ENCODE data around the gene ZNF638. TPM values are rescaled to one million over a fixed set of nuclear protein-coding genes. Genes with fewer than 3 reads are reported as not detected.

Gene ZNF638
- total RNA-seq, 2 donors from 2014 or later, result 93.7 to 104 TPM

GRCh38 chr2:71457123-71457915 is 125.7 kb downstream of the ZNF638 start:
- H3K9me3 ChIP-seq (ENCODE audit: control insufficient read depth, low read length, poor library complexity, severe bottlenecking), result no peaks in the 10 kb centered on the region
- Mint-ChIP-seq H3K4me1 (peaks cover 9% of the 10 kb centered on the region), H3K27me3 (peaks cover 55% of the 10 kb centered on the region), H3K36me3 (ENCODE audit: low read depth) (peaks cover 12% of the 10 kb centered on the region), H3K27ac (no peak overlapping the region), H3K4me3 (no peak overlapping the region)
- ATAC-seq (no peak), DNase-seq (no peak)

- H3K27ac Mint-ChIP-seq, result no peak overlapping the region
- DNase-seq (no peak), ATAC-seq (no peak)
- H3K9me3 ChIP-seq (ENCODE audit: control insufficient read depth, low read length, poor library complexity, severe bottlenecking), result no peaks in the 10 kb centered on the region
- H3K4me1 Mint-ChIP-seq, result peaks cover 5% of the 10 kb centered on the region
- H3K4me3 Mint-ChIP-seq, result no peak overlapping the region
- H3K36me3 Mint-ChIP-seq (ENCODE audit: low read depth), result peaks cover 12% of the 10 kb centered on the region
- H3K27me3 Mint-ChIP-seq, result peaks cover 50% of the 10 kb centered on the region
Observed at GRCh38 chr2:71457923-71458322, 126.3 kb downstream of the ZNF638 start.

- H3K4me3 Mint-ChIP-seq, result no peak overlapping the region
Observed at GRCh38 chr2:71458413-71459083, 127.0 kb downstream of the ZNF638 start.

GRCh38 chr2:71459084-71459431 is 127.5 kb downstream of the ZNF638 start:
- no peak overlapping the region for H3K27ac Mint-ChIP-seq
- no peaks in the 10 kb centered on the region for H3K9me3 ChIP-seq (ENCODE audit: control insufficient read depth, low read length, poor library complexity, severe bottlenecking)
- DNase-seq, result no peak
- peaks cover 12% of the 10 kb centered on the region for H3K36me3 Mint-ChIP-seq (ENCODE audit: low read depth)
- peaks cover 50% of the 10 kb centered on the region for H3K27me3 Mint-ChIP-seq
- H3K4me3 Mint-ChIP-seq, result no peak overlapping the region
- H3K4me1 Mint-ChIP-seq, result peaks cover 5% of the 10 kb centered on the region
- no peak for ATAC-seq

More at GRCh38 chr2:71458413-71459083, 127.0 kb downstream of the ZNF638 start:
- H3K27me3 Mint-ChIP-seq, result peaks cover 50% of the 10 kb centered on the region
- H3K36me3 Mint-ChIP-seq (ENCODE audit: low read depth), result peaks cover 12% of the 10 kb centered on the region
- H3K9me3 ChIP-seq (ENCODE audit: control insufficient read depth, low read length, poor library complexity, severe bottlenecking), result no peaks in the 10 kb centered on the region
- no peak for DNase-seq
- peaks cover 5% of the 10 kb centered on the region for H3K4me1 Mint-ChIP-seq
- H3K27ac Mint-ChIP-seq, result no peak overlapping the region
- no peak for ATAC-seq

GRCh38 chr2:71460056-71460455 is 128.5 kb downstream of the ZNF638 start:
- no peaks in the 10 kb centered on the region for H3K9me3 ChIP-seq (ENCODE audit: control insufficient read depth, low read length, poor library complexity, severe bottlenecking)
- no peak for ATAC-seq
- Mint-ChIP-seq H3K36me3 (ENCODE audit: low read depth) (peaks cover 9% of the 10 kb centered on the region), H3K4me1 (peaks cover 2% of the 10 kb centered on the region), H3K4me3 (no peak overlapping the region), H3K27me3 (peaks cover 40% of the 10 kb centered on the region), H3K27ac (no peak overlapping the region)
- no peak for DNase-seq

- H3K27me3 Mint-ChIP-seq, result peaks cover 33% of the 10 kb centered on the region
- no peak for DNase-seq
- H3K27ac Mint-ChIP-seq, result no peak overlapping the region
- H3K4me3 Mint-ChIP-seq, result no peak overlapping the region
- peaks cover 8% of the 10 kb centered on the region for H3K36me3 Mint-ChIP-seq (ENCODE audit: low read depth)
- ATAC-seq, result no peak
- no peaks in the 10 kb centered on the region for H3K9me3 ChIP-seq (ENCODE audit: control insufficient read depth, low read length, poor library complexity, severe bottlenecking)
- H3K4me1 Mint-ChIP-seq, result no peaks in the 10 kb centered on the region
Observed at GRCh38 chr2:71460595-71461303, 129.2 kb downstream of the ZNF638 start.

GRCh38 chr2:71461304-71461671 is 129.7 kb downstream of the ZNF638 start:
- peaks cover 28% of the 10 kb centered on the region for H3K27me3 Mint-ChIP-seq
- H3K27ac Mint-ChIP-seq, result no peak overlapping the region
- H3K4me1 Mint-ChIP-seq, result no peaks in the 10 kb centered on the region
- ATAC-seq (no peak), DNase-seq (no peak)
- no peaks in the 10 kb centered on the region for H3K9me3 ChIP-seq (ENCODE audit: control insufficient read depth, low read length, poor library complexity, severe bottlenecking)
- no peak overlapping the region for H3K4me3 Mint-ChIP-seq
- H3K36me3 Mint-ChIP-seq (ENCODE audit: low read depth), result peaks cover 4% of the 10 kb centered on the region

- H3K36me3 Mint-ChIP-seq (ENCODE audit: low read depth), result peaks cover 3% of the 10 kb centered on the region
- ATAC-seq, result no peak
- peaks cover 3% of the 10 kb centered on the region for H3K4me1 Mint-ChIP-seq
- DNase-seq, result no peak
- H3K9me3 ChIP-seq (ENCODE audit: control insufficient read depth, low read length, poor library complexity, severe bottlenecking), result no peaks in the 10 kb centered on the region
- peaks cover 27% of the 10 kb centered on the region for H3K27me3 Mint-ChIP-seq
- no peak overlapping the region for H3K27ac Mint-ChIP-seq
- H3K4me3 Mint-ChIP-seq, result no peak overlapping the region
Observed at GRCh38 chr2:71462056-71462605, 130.5 kb downstream of the ZNF638 start.

DNA sequence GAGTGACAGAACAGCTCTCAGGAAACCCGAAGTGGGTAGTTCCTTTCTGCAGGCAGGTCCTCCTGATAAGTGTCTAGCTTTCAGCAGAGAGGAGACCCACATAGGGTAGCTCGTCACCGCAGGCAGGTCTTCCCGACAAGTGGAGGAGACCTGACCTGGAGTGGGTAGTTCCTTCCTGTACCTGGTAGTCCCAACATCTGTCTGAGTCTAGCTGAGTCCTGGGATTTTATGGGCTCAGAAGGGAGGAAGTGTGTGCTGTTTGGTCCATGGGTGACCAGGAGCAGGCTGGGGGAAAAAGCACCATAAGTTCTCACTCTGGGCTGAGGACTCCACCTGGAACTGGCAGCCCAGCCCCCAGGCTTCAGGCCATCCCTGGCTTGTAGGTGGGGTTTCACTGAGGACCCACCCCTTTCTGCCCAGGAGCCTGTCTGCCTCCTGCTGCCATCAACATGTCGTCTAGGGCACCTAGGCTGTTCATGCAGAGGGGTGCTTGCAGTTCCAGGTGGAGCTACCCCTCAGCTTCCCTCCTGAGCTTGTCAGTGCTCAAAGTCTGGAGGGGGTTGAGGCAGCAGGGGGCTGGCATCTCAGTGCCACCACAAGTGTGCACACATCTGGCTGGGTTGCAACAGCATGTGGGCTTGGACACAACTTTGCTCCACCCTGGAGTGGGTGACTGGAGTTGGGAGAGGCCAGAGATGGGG is 131.2 kb downstream of the ZNF638 start:
- H3K27me3 Mint-ChIP-seq, result peaks cover 28% of the 10 kb centered on the region
- peaks cover 3% of the 10 kb centered on the region for H3K36me3 Mint-ChIP-seq (ENCODE audit: low read depth)
- H3K4me1 Mint-ChIP-seq, result peaks cover 7% of the 10 kb centered on the region
- no peak for ATAC-seq
- H3K9me3 ChIP-seq (ENCODE audit: control insufficient read depth, low read length, poor library complexity, severe bottlenecking), result no peaks in the 10 kb centered on the region
- H3K4me3 Mint-ChIP-seq, result no peak overlapping the region
- no peak for DNase-seq
- no peak overlapping the region for H3K27ac Mint-ChIP-seq

GRCh38 chr2:71463342-71463654 is 131.7 kb downstream of the ZNF638 start:
- H3K36me3 Mint-ChIP-seq (ENCODE audit: low read depth), result peaks cover 3% of the 10 kb centered on the region
- H3K4me3 Mint-ChIP-seq, result no peak overlapping the region
- peaks cover 32% of the 10 kb centered on the region for H3K27me3 Mint-ChIP-seq
- DNase-seq, result no peak
- no peaks in the 10 kb centered on the region for H3K9me3 ChIP-seq (ENCODE audit: control insufficient read depth, low read length, poor library complexity, severe bottlenecking)
- ATAC-seq, result no peak
- peaks cover 7% of the 10 kb centered on the region for H3K4me1 Mint-ChIP-seq
- no peak overlapping the region for H3K27ac Mint-ChIP-seq

DNA sequence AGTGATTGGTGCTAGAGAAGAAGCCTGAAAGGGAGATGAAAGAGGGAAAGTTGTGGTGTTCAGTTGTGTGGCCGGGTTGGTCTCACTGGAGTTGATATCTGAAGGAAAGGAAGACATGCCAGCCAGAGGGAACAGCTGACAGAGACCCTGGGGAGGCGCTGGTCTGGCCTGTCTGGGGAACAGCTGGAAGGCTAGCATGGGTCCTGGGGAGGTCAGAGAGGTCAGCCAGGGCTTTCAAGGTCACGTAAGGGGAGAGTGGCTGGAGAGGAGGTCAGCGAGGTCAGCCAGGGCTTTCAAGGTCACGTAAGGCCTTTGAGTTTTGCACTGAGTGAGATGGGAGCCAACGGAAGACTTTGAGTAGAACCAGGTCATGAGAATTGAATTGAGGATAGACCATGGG is 132.8 kb downstream of the ZNF638 start:
- peaks cover 7% of the 10 kb centered on the region for H3K4me1 Mint-ChIP-seq
- no peak overlapping the region for H3K27ac Mint-ChIP-seq
- no peak overlapping the region for H3K4me3 Mint-ChIP-seq
- DNase-seq (no peak), ATAC-seq (no peak)
- peaks cover 3% of the 10 kb centered on the region for H3K36me3 Mint-ChIP-seq (ENCODE audit: low read depth)
- peaks cover 33% of the 10 kb centered on the region for H3K27me3 Mint-ChIP-seq
- no peaks in the 10 kb centered on the region for H3K9me3 ChIP-seq (ENCODE audit: control insufficient read depth, low read length, poor library complexity, severe bottlenecking)

GRCh38 chr2:71465356-71465755 is 133.8 kb downstream of the ZNF638 start:
- H3K27me3 Mint-ChIP-seq, result peaks cover 43% of the 10 kb centered on the region
- DNase-seq, result no peak
- H3K4me3 Mint-ChIP-seq, result no peak overlapping the region
- H3K27ac Mint-ChIP-seq, result no peak overlapping the region
- no peak for ATAC-seq
- peaks cover 3% of the 10 kb centered on the region for H3K36me3 Mint-ChIP-seq (ENCODE audit: low read depth)
- no peaks in the 10 kb centered on the region for H3K9me3 ChIP-seq (ENCODE audit: control insufficient read depth, low read length, poor library complexity, severe bottlenecking)
- peaks cover 7% of the 10 kb centered on the region for H3K4me1 Mint-ChIP-seq

- peaks cover 7% of the 10 kb centered on the region for H3K4me1 Mint-ChIP-seq
- DNase-seq (no peak), ATAC-seq (no peak)
- H3K27ac Mint-ChIP-seq, result no peak overlapping the region
- no peak overlapping the region for H3K4me3 Mint-ChIP-seq
- no peaks in the 10 kb centered on the region for H3K9me3 ChIP-seq (ENCODE audit: control insufficient read depth, low read length, poor library complexity, severe bottlenecking)
- peaks cover 3% of the 10 kb centered on the region for H3K36me3 Mint-ChIP-seq (ENCODE audit: low read depth)
- peaks cover 43% of the 10 kb centered on the region for H3K27me3 Mint-ChIP-seq
Observed at GRCh38 chr2:71465961-71466300, 134.3 kb downstream of the ZNF638 start.

Measured in T-helper 17 cell (primary cell).